NCI-H1048 (cell line): Measurements from ENCODE around the gene SMYD3.
"Not testable (repeated sequence)": the region's sequence is repeated elsewhere in the genome, so short reads cannot be mapped to it uniquely, and the experiment has no call there.

ENCODE experiments used
- DNase-seq: peaks from one replicate; lab custom pipeline; 2025; lab: John Stamatoyannopoulos, UW

The SMYD3 gene

DNA sequence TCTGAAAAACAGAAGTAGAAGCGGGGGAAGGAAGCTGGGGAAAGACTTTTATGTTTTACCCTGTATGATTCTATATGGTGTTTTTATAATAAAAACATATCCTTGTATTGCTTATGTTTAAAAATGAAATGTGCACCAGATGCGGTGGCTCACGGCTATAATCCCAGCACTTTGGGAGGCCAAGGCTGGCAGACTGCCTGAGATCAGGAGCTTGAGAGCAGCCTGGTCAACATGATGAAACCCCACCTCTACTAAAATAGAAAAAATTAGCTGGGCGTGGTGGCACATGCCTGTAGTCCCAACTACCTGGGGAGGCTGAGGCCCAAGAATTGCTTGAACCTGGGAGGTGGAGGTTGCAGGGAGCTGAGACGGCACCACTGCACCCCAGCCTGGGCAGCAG, 155.4 kb downstream of the SMYD3 start:
- no peak for DNase-seq

DNA sequence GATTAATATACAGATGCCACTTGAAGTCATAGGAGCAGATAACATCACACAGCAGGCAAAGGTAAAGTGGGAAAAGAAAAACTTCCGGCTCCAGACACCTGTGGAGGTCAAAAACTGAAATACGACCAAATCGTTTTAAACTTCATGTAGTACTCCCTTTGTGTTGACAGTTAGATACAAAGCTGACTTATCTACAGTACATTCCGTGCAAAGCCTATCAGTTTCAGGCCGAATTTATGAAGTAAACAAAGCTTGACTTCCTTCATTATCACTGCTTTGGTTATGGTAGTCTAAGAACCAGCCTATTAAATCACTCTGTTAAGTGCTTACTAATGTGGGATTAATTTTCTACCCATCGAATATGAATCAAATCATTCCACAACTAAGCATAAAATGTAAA, 156.3 kb downstream of the SMYD3 start:
- no peak for DNase-seq

DNA sequence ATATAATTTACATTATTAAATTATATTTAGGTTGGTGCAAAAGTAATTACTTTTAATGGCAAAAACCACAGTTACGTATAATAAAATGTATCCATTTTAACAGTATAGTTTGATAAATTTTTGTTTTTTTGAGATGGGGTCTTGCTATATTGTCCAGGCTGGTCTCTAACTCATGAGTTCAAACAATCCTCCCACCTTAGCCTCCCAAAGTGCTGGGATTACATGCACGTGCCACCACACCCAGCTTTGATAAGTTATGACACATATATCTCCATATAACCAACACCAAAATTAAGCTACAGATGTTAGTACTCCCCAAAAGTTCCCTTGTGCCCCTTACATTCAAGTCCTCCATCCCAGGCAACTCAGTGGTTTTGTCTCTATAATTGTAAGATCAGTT, 163.1 kb downstream of the SMYD3 start:
- DNase-seq: no peak

DNA sequence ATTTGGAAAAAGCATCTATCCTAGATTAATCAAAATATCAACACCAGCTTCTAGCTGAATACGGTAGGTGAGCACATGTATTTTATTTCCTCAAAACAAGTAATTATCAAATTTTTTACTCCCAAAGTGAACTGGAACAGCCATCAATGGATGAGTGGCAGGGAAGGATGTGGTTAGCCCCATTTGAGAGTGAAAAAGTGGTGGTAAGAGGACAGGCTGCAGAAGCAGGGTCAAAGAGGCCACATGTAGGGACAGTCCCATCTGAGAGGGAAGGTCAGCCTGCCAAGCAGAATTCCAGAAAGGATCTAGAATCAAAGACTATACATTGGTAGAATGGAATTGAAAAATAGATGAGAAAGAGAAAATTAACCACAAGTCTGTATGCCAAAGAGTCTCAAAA, 163.8 kb downstream of the SMYD3 start:
- DNase-seq: no peak

DNA sequence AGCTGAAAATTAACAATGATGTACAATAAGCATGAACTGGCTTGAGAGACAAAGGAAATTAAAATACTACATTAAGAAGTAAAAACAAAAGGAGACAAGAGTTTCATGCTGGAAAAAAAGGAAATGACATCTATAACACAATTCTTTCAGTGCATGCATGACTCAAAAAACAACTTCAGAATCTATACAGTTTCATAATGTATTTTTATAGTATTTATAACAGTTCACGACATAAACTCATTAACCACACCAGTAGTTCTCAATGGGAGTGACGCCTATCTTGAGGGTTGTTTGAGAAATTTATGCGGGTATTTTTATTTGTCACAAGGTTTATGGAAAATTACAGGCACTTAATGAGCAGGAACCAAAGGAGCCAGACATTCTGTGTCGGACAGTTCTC, 168.5 kb downstream of the SMYD3 start:
- DNase-seq: no peak

DNA sequence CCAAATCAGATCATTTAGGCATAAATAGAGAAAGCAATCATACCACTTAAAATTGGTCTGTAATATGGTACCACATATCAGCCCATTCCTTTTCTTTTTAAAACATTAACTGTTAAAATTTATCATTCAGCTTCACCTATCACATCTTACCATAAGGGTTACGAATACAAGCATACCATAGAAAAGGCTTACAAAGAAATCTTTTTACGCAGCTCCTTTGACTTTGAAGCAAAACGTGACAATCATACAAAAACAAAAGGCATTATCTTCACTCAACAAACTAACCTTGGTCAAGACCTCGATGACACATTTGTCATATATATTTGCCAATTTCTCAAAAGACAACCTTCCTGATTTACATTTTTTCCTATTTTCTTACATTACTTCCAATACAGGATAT, 169.0 kb downstream of the SMYD3 start:
- DNase-seq: no peak

DNA sequence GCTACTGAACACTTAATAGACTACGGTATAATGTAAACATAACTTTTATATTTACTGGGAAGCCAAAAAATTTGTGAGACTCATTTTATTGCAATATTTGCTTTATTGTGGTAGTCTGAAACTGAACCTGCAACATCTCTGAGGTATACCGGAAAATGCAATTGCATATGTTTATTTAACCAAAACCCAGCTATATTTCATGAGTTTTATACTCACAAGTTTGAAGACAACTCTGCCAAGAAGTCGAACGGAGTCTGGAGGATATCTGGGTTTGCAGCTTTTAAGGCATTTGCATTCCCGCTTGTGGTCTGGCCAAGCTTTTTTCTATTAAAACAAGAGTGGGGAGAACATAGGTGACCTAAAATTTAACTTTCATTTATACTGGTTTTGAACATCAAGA, 171.9 kb downstream of the SMYD3 start:
- no peak for DNase-seq

DNA sequence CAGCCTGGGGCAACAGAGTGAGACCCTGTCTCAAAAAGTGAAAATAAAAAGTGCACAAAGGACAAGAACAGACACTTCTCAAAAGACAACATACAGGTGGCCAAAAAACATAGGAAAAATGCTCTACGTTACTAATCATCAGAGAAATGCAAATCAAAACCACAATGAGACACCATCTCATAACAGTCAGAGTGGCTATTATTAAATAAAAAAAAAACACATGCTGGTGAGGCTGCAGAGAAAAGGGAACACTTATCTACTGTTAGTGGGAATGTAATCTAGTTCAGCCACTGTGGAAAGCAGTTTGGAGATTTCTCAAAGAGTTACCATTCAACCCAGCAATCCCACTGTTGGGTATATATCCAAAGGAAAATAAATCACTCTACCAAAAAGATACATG, 173.2 kb downstream of the SMYD3 start:
- no peak for DNase-seq

DNA sequence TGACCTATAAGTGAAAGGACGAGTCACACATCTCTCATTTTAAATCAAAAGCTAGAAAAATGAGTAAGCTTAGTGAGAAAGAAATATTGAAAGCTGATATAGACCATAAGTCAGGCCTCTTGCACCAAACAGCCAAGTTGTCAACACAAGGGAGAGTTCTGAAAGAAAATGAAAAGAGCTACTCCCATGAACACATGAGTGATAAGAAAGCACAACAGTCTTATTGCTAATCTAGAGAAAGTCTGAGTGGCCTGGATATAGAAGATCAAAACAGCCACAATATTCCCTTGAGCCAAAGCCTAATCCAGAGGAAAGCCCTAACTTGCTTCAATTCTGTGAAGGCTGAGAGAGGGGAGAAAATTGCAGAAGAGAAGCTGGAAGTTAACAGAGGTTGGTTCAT, 175.0 kb downstream of the SMYD3 start:
- no peak for DNase-seq

DNA sequence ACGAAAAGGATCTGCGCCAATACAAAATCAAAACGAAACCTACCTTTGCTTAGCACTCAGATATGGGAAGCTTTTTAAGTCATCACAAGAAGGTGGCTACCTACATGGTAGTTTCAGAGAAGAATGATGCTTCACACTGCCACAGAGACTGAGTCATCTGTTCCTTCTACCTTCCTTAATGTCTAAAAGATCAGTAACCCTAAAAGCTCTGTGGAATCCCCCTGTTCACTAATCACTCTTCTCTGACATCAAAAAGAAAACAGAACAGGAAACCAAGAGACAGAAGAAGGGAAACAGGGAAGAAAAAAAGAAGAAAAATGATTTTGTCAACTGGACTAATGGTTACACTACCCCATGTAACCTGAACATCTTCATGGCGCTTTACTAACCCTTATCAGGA, 177.2 kb downstream of the SMYD3 start:
- no peak for DNase-seq

DNA sequence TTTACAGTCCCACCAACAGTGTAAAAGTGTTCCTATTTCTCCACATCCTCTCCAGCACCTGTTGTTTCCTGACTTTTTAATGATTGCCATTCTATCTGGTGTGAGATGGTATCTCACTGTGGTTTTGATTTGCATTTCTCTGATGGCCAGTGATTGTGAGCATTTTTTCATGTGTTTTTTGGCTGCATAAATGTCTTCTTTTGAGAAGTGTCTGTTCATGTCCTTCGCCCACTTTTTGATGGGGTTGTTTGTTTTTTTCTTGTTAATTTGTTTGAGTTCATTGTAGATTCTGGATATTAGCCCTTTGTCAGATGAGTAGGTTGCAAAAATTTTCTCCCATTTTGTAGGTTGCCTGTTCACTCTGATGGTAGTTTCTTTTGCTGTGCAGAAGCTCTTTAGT, 177.8 kb downstream of the SMYD3 start:
- not testable (repeated sequence) for DNase-seq

DNA sequence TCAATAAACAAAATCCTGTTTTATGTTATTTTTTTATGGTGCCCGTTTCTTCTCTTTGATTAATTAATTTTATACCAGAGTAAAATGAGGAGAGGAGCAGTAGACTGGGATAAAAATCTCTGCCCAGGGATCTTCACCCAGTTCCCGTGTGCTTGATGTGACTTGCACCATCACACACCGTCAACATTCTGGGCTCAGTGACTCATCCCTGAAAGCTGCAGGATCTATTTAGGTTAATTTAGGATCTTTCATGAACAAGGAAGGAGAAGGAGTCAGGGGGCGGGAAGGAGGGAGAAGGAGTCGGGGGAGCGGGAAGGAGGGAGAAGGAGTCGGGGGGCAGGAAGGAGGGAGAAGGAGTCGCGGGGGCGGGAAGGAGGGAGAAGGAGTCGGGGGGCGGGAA, 182.4 kb downstream of the SMYD3 start:
- DNase-seq: no peak

DNA sequence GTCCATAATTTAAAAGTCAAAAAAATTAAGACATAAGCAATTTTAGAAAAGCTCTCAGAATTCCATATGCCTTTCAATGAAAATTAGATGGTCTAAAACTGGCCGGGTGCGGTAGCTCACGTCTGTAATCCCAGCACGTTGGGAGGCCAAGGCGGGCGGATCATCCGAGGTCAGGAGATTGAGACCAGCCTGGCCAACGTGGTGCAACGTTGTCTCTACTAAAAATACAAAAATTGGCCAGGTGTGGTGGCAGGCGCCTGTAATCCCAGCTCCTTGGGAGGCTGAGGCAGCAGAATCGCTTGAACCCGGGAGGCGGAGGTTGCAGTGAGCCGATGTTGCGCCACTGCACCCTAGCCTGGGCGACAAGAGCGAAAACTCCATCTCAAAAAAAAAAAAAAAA, 183.0 kb downstream of the SMYD3 start:
- DNase-seq: not testable (repeated sequence)

DNA sequence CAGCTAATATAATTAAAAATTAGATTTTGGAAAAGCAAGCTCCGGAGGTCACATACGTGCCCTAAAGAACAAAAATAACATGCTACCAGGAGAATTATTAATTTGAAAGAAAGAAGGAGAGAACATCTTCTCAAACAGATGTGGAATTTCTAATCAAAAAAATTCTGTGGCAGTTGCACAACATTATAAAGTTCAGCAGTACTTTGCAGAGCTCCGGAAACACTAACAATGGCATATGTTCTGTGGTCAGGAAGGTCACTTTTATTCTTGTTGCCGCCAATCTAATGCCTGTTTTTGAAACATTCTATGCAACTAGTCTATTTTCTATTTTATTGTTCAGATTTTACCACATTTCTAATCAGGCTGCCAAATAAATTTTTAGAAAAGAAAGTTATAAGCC, 186.8 kb downstream of the SMYD3 start:
- DNase-seq: no peak

DNA sequence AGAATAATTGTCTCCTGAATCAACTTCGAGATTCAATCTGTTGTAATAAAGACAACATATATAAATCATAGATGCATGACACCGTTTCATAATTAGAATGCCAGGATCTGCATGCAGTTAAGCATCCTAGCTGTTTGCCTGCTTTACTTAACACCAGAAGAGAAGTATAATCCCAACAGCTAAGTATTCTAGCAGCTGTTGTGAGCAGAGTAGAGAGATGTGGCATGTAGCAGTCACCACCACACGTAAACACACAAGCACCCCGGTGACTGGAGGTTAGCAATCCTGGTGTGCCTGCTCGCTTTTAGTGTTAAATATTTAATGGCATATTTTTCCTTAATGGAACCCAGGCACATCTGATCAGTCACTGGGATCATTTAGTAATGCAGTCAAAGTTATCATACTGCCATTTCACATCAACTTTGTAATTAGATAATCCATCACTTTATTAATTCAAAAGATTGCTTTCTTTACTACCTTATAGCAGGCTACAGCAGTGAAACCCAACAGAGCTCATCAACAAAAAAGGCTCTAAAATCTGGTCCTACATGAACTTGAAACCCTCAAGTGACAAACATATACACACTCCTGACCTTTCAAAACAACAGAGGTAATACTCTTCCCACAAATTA, 187.9 kb downstream of the SMYD3 start:
- DNase-seq: no peak

DNA sequence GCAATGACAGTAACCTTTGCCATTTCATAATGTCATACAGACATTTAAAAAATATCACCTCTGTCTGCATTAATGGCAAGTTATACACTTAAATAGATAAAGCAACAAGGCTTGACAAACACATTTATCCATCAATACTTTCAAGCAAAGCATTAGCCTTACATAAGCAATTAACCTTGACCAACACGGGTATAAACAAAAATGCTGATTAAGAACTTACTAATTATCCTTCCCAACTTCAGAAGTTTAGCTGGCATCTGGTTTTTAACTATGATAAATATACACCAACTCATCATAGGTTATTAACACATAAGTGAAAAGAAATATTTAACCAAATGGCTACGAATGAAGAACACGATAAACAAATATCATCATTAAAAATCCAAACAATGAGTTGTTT, 188.5 kb downstream of the SMYD3 start:
- DNase-seq: no peak

DNA sequence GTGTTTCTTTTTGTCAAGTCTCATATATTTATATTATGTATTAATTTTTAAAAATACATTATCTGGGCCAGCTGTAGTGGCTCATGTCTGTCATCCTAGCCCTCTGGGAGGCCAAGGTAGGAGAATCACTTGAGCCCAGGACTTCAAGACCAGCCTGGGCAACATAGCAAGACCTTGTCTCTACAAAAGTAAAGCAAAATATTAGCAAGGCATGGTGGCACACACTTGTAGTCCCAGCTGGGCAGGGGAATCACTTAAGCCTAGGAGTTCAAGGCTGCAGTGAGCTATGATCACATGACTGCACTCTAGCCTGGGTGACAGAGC, 189.1 kb downstream of the SMYD3 start:
- no peak for DNase-seq

DNA sequence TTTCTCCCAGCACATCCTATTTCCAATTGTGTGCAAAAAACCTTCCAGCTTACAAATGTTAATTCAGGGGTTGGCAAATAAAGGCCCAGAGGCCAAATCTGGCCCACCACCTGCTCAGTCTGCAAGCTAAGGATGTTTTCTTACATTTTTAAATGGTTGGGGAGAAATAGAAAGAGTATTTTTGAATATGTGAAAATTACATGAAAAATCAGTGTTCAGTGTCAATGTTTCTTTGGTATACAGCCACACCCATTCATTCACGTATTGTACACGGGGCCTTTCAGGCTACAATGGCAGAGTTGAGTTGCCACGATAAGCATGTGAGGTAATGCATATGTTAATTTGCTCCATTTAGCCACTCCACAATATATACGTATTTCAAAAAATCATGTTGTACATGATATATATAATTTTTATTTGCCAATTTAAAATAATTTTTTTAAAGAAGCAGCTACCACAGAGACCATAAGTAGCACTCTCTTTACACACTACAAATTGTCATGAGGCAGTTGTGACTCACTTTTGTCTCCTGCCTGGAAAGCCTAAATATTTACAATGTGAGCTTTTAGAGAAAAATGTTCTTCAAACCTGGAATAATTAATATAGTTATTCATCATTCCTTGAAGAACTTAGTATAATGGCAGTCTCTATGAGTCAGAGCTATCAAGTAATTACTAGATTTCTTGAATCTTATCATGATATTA, 189.6 kb downstream of the SMYD3 start:
- DNase-seq: no peak

DNA sequence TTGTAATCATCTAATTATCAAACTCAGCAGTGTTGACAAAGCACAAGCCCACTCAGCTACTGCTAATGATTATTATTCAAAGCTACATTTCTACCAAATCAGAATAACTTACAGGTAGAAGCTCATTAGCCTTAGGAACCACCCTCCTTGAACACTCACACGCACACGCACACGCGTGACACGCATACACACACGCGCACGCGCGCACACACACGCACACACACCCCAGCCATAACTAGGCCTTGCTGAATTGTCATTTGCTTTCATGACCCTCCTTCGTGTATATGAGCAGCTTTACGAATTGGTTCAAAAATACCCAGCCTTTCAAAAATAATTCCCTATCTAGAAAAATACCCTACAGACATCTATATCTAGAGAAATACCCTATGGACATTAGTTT, 195.6 kb downstream of the SMYD3 start:
- DNase-seq: no peak

DNA sequence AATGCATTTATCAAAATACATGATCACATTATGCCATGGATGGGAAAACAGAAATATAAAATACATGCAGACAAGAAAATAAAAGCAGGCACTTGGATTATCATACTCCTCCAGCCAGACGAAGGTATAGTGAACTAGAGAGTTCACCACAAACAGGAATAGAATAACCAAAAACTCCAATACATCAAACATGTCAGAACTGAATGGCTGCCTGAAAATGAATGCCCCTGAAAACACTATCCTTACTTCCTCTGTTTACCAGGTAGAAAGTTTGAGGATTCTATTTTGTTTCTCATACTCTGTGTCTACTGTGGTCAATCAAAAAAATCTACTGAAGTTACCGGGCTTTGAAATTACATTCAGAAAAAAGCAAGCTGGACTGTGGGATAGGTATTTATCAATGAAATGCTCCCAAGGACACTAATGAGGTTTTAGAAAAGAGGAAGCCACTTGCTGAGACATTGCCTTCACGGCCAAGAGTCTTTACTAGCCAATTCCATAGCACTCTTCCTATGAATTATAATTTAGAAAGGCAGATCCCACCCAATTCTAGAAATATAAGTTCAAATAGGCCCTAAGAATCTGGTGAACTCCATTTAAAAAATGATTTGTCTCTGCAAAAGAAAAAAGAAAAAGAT, 197.7 kb downstream of the SMYD3 start:
- no peak for DNase-seq

DNA sequence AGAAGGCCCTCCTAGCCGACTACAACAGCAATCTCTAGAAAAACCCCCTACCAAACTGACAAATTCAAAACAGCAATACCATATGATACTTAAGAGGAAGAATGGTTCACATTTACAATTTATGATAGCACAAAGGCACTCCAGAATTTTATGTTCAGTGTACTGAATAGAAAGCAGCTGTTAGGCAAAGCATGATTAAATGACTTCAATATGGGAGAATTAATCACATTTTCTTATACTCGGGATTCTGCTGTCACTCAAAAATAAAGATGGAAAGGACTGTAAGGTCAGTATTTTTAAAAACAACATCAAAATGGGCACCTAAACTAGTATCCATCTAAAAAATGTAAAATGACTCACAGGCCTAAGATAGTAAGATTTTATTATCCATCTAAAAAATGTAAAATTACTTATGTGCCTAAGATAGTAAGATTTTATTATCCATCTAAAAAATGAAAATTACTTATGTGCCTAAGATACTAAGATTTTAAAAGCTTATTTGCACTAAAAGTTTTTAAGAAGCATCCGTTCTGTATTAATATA, 198.5 kb downstream of the SMYD3 start:
- no peak for DNase-seq

DNA sequence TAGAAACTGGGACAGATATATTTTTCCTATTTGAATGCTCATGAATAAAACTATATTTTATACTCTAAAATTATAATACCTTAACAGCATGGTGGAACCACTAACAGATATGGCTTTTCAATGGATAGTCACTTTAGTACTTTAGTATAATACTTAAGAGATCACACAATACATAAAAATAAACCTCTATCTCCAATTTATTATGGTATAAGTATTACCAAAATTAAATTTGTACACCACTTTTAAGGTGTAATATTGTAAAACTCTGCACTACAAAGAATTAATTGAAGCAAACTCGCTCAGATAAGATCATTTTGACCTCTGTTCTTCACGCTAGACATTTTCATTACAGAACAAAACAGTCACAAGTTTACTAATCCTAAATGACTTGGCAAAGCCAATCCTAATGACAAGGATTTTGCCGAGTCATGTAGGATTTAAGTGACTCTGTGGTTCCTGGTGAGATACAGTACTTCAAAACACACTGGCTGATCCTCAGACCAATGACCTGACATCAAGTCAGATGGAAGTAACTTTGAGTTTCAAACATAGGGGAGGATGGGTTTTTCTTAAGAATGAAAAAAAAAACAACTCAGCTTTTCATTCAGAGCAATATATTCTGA, 200.6 kb downstream of the SMYD3 start:
- no peak for DNase-seq
